GM12878 (cell line): ENCODE results near the gene DLG1. TPM values are rescaled to one million over a fixed set of nuclear protein-coding genes. Genes with fewer than 3 reads are reported as not detected.
A peak's percentile ranks its signal among the peaks of the same experiment; 100 is the strongest.

Experiments used
- ATAC-seq: fragments of 200-7000 bp; cut with Tn5 transposase; 3 replicates; pipeline ENCODE4 v1.9.1; 2020; ENCODE audit warnings: mild to moderate bottlenecking, moderate library complexity
- BruUV-seq: library from RNA; stranded (reverse); fragments of 400-500 nt; replicated peaks from 2 replicates; lab custom pipeline; 2021; lab: Mats Ljungman, UMichigan
- CTCF ChIA-PET: fragments of 300-600 bp; sonication (Branson Sonifier 250); formaldehyde crosslinking; extraction: SDS; loops from one replicate; lab custom pipeline; 2021; ENCODE audit warnings: inconsistent platforms; lab: Yijun Ruan, JAX
- POLR2A ChIA-PET: fragments of 350-600 bp; formaldehyde crosslinking; extraction: SDS; loops from one replicate; lab custom pipeline; 2021; ENCODE audit warnings: inconsistent platforms; lab: Charles Lee
- RAD21 ChIA-PET: fragments of 300-600 bp; sonication (Branson Sonifier 250); formaldehyde crosslinking; loops from one replicate; lab custom pipeline; 2023; ENCODE audit warnings: antibody characterized with exemption; ENCODE audit not compliant: unreplicated experiment; lab: Charles Lee
- SMC1A ChIA-PET: fragments of 300-600 bp; sonication (Branson Sonifier 250); formaldehyde crosslinking; loops from one replicate; lab custom pipeline; 2023; ENCODE audit not compliant: unreplicated experiment, uncharacterized antibody; lab: Charles Lee
- DNase-seq: peaks from one replicate; pipeline ENCODE4 v3.0.0-alpha.2; 2011; ENCODE audit warnings: low read depth, low spot score
- FAIRE-seq: peaks from 3 replicates; lab custom pipeline; 2011; peaks lifted over from hg19 to GRCh38; lab: Jason Lieb, UNC
- H2AFZ ChIP-seq: 2 replicates; pipeline ENCODE4 v1.6.0; 2011; ENCODE audit warnings: low read depth, low read length, control low read depth; ENCODE audit not compliant: control insufficient read depth
- H3K27ac ChIP-seq: 2 replicates; pipeline ENCODE4 v1.5.1; 2011; ENCODE audit warnings: control low read depth; ENCODE audit not compliant: control insufficient read depth, insufficient read depth
- H3K27me3 ChIP-seq, 2 experiments: replicated peaks in 1 of 2; 2 replicates each; pipeline versions ENCODE4 v1.6.0 to v1.6.1; 2011; ENCODE audit warnings: low read length in 1 of 2; ENCODE audit not compliant: control insufficient read depth in 2 of 2, insufficient read depth in 2 of 2
- H3K36me3 ChIP-seq, 2 experiments: 2 replicates each; pipeline ENCODE4 v1.5.1; 2011; ENCODE audit warnings: low read length in 1 of 2; ENCODE audit not compliant: control insufficient read depth in 2 of 2, insufficient read depth in 2 of 2
- H3K4me1 ChIP-seq: 2 replicates; pipeline ENCODE4 v1.6.1; 2011; ENCODE audit warnings: mild to moderate bottlenecking, low read length, moderate library complexity, mixed read lengths; ENCODE audit not compliant: control insufficient read depth, insufficient read depth
- H3K4me2 ChIP-seq: 2 replicates; pipeline ENCODE4 v1.6.0; 2011; ENCODE audit warnings: control low read depth; ENCODE audit not compliant: control insufficient read depth, insufficient read depth
- H3K4me3 ChIP-seq: fragments of 200-600 bp; sonication (generic); 2 replicates; pipeline ENCODE4 v1.5.1; 2016
- H3K79me2 ChIP-seq: 2 replicates; pipeline ENCODE4 v1.6.0; 2011; ENCODE audit warnings: low read length; ENCODE audit not compliant: control insufficient read depth, insufficient read depth
- H3K9ac ChIP-seq: 2 replicates; pipeline ENCODE4 v1.8.0; 2011; ENCODE audit warnings: low read length, control low read depth, mixed read lengths; ENCODE audit not compliant: control insufficient read depth, insufficient read depth
- H3K9me3 ChIP-seq: replicated peaks from 3 replicates; pipeline ENCODE4 v1.5.1; 2011; ENCODE audit warnings: mild to moderate bottlenecking, low read length; ENCODE audit not compliant: control insufficient read depth, insufficient read depth
- H4K20me1 ChIP-seq: 2 replicates; pipeline ENCODE4 v1.6.0; 2011; ENCODE audit not compliant: control insufficient read depth, insufficient read depth
- CHD4 ChIP-seq: fragments of 200-600 bp; sonication (generic); IDR thresholded peaks from 2 replicates; pipeline ENCODE4 v1.6.1; 2016; ENCODE audit warnings: mild to moderate bottlenecking
- POU2F2 ChIP-seq: IDR thresholded peaks from 3 replicates; pipeline ENCODE4 v1.6.1; 2011; ENCODE audit warnings: low read depth, mild to moderate bottlenecking, low read length, borderline replicate concordance
- ZNF384 ChIP-seq: IDR thresholded peaks from 2 replicates; pipeline ENCODE4 v1.6.1; 2012; ENCODE audit warnings: low read depth, mild to moderate bottlenecking, low read length, improper control_type of control experiment, borderline replicate concordance
- WGBS: methylation state at CpG from one replicate; pipeline ENCODE4 v1.1.6; 2016; ENCODE audit warnings: low lambda C conversion rate; ENCODE audit not compliant: insufficient replicate concordance, insufficient coverage; ENCODE audit errors: missing lambda C conversion rate; 5-methylcytosine and 5-hydroxymethylcytosine counted together
- in situ Hi-C: fragments of 300-500 bp; cut with MboI; formaldehyde crosslinking; loops from 9 replicates; pipeline ENCODE4 v1.14.3; 2018; ENCODE audit warnings: mixed read lengths
- intact Hi-C: fragments of 100-400 bp; cut with micrococcal nuclease; formaldehyde crosslinking; loops from one replicate; pipeline ENCODE4 v1.14.2; 2022; ENCODE audit not compliant: unreplicated experiment
- polyA plus RNA-seq, 11 experiments: library from polyadenylated mRNA; depleted of rRNA in 4 of 11; unstranded in 6 of 11; stranded (reverse) in 5 of 11; fragments of >200 nt; fragmentation: Nextera tagmentation in 4 of 11; fragmentation: Illumina TruSeq in 1 of 11; extraction: Ambion mirVana in 4 of 11; extraction: Trizol in 1 of 11; gene quantifications; 1 replicate in 1 of 11; 2 replicates in 10 of 11; pipeline versions ENCODE4 v1.2.1 to v1.2.3, GENCODE V29; 2011 to 2016; ENCODE audit warnings: inconsistent platforms in 2 of 11, missing spikeins in 2 of 11, low read depth in 1 of 11
- total RNA-seq, 4 experiments: library from RNA; depleted of rRNA in 3 of 4; stranded (reverse); fragments of >200 nt in 3 of 4; fragmentation: Illumina TruSeq in 1 of 4; extraction: Trizol in 1 of 4; gene quantifications; 2 replicates each; pipeline versions ENCODE4 v1.2.1 to v1.2.3, GENCODE V29; 2013 to 2021
- TF ChIP-seq, protein P1 (sequence below): fragments of 450-650 bp; IDR thresholded peaks from 2 replicates; pipeline ENCODE4 v1.6.1; 2016; ENCODE audit warnings: mild to moderate bottlenecking, moderate library complexity, borderline replicate concordance
- TF ChIP-seq, protein P2 (sequence below): IDR thresholded peaks from 2 replicates; pipeline ENCODE4 v1.6.1; 2012; ENCODE audit warnings: low read length, inconsistent platforms

DLG1 gene
- total and polyA plus RNA-seq, 10 of the 15 experiments (the other 5 are each of a cell fraction or from before 2014, with no cell fraction given) = 9.2 to 63.1 (median 40.1) TPM

DNA sequence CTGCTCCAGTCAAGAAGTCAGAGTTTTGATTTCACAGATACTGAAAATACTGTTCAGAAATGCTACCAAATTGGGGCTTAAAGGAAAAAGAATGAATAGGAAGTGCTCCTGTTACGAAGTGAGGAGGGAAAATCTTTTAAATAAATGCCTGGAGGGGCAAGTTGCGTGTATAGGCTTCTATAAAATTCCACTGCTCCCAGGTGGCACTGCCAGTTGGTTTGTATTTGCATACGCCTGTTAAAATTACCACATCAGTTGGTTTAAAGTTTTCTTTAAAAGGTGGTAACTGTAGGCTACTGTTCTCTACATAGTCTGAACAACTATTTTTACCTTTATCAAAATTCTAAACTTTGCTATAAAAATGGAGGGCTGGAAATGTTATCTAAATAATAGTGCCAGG is 123.5 kb downstream of the DLG1 start:
- Histone ChIP-seq H3K9ac (no peak overlapping the region), H3K27me3 (no peaks in the 10 kb centered on the region), H3K4me1 (peaks cover 11% of the 10 kb centered on the region; the same call in 1 of the 2 replicates), H3K27ac (peak overlapping the region; percentile 56), H3K36me3 (peaks cover 0 to 5% of the 10 kb centered on the region in 2 experiments; a peak in 1 of 4 replicates), H4K20me1 (no peaks in the 10 kb centered on the region), H3K9me3 (no peaks in the 10 kb centered on the region), H3K79me2 (peaks cover 7% of the 10 kb centered on the region), H2AFZ (no peak overlapping the region; the same call in 1 of the 2 replicates), H3K4me2 (peak overlapping the region; percentile 34), H3K4me3 (no peak overlapping the region; the same call in 1 of the 2 replicates)
- WGBS = 51% methylated on average over 3 of the region's 3 CpGs
- ATAC-seq (peak; percentile 56), DNase-seq (no peak), FAIRE-seq (peak; percentile 57)
- ChIA-PET CTCF (interaction anchor here (1.0 to 2.1 kb wide), 2 partner anchors 12 to 82 kb away, joined by 3 to 12 read pairs; no protein-coding TSS in a partner anchor), RAD21 (interaction anchor here (1.4 kb wide), 1 partner anchor 12 kb away, joined by 3 read pairs; no protein-coding TSS in a partner anchor), SMC1A (interaction anchor here (1.0 kb wide), 1 partner anchor 152 kb away, joined by 3 read pairs; no protein-coding TSS in a partner anchor), POLR2A (no interaction called here)
- TF ChIP-seq CHD4 (no peak), POU2F2 (peak; percentile 66; the same call in 1 of the 3 replicates)
- in situ Hi-C loops (no loop called here), intact Hi-C loops (no loop called here)
- BruUV-seq = no TSS peak

DNA sequence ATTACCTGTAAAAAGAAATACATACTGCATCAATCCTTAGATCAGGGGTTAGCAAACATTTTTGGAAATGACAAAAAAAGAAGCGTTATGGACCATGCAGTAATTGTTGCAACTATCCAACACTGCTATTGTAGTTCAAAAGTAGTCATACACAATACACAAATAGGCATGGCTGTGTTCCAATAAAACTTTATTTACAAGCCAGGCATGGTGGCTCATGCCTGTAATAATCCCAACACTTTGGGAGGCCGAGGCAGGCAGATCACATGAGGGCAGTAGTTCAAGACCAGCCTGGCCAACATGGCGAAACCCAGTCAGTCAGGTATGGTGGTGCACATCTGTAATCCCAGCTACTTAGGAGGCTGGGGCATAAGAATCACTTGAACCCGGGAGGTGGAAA is 124.8 kb downstream of the DLG1 start:
- Histone ChIP-seq H3K9me3 (no peaks in the 10 kb centered on the region), H4K20me1 (no peaks in the 10 kb centered on the region), H3K4me2 (no peak overlapping the region), H3K27me3 (no peaks in the 10 kb centered on the region), H3K9ac (no peak overlapping the region), H3K4me1 (peaks cover 11% of the 10 kb centered on the region; the same call in 1 of the 2 replicates), H3K36me3 (peaks cover 0 to 5% of the 10 kb centered on the region in 2 experiments; a peak in 1 of 4 replicates), H3K27ac (no peak overlapping the region), H2AFZ (no peak overlapping the region), H3K4me3 (no peak overlapping the region), H3K79me2 (peaks cover 7% of the 10 kb centered on the region)
- ATAC-seq (no peak), FAIRE-seq (no peak), DNase-seq (no peak)
- SMC1A ChIA-PET = interaction anchor here (1.0 kb wide), 1 partner anchor 151 kb away, joined by 3 read pairs; no protein-coding TSS in a partner anchor
- RAD21 ChIA-PET = no interaction called here
- intact Hi-C loops = no loop called here
- WGBS = 97% methylated on average over 4 of the region's 4 CpGs
- BruUV-seq = no TSS peak
- POLR2A ChIA-PET = no interaction called here
- CTCF ChIA-PET = no interaction called here
- no peak for TF ChIP-seq ZNF384
- TF ChIP-seq, protein P1, sequence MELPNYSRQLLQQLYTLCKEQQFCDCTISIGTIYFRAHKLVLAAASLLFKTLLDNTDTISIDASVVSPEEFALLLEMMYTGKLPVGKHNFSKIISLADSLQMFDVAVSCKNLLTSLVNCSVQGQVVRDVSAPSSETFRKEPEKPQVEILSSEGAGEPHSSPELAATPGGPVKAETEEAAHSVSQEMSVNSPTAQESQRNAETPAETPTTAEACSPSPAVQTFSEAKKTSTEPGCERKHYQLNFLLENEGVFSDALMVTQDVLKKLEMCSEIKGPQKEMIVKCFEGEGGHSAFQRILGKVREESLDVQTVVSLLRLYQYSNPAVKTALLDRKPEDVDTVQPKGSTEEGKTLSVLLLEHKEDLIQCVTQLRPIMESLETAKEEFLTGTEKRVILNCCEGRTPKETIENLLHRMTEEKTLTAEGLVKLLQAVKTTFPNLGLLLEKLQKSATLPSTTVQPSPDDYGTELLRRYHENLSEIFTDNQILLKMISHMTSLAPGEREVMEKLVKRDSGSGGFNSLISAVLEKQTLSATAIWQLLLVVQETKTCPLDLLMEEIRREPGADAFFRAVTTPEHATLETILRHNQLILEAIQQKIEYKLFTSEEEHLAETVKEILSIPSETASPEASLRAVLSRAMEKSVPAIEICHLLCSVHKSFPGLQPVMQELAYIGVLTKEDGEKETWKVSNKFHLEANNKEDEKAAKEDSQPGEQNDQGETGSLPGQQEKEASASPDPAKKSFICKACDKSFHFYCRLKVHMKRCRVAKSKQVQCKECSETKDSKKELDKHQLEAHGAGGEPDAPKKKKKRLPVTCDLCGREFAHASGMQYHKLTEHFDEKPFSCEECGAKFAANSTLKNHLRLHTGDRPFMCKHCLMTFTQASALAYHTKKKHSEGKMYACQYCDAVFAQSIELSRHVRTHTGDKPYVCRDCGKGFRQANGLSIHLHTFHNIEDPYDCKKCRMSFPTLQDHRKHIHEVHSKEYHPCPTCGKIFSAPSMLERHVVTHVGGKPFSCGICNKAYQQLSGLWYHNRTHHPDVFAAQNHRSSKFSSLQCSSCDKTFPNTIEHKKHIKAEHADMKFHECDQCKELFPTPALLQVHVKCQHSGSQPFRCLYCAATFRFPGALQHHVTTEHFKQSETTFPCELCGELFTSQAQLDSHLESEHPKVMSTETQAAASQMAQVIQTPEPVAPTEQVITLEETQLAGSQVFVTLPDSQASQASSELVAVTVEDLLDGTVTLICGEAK = peak; percentile 56; the same call in 1 of the 2 replicates
- TF ChIP-seq, protein P2, sequence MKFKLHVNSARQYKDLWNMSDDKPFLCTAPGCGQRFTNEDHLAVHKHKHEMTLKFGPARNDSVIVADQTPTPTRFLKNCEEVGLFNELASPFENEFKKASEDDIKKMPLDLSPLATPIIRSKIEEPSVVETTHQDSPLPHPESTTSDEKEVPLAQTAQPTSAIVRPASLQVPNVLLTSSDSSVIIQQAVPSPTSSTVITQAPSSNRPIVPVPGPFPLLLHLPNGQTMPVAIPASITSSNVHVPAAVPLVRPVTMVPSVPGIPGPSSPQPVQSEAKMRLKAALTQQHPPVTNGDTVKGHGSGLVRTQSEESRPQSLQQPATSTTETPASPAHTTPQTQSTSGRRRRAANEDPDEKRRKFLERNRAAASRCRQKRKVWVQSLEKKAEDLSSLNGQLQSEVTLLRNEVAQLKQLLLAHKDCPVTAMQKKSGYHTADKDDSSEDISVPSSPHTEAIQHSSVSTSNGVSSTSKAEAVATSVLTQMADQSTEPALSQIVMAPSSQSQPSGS = no peak
- in situ Hi-C loops = no loop called here
